Testis (tissue), 2 donors: ENCODE results near the gene CA10.

Experiments
- CTCF ChIP-seq, 3 experiments: fragments of 450-650 bp in 2 of 3; fragments of 200-600 bp in 1 of 3; sonication (generic) in 1 of 3; IDR thresholded peaks; one replicate each; pipeline ENCODE4 v1.5.1; 2016 to 2019; ENCODE audit warnings: antibody characterized with exemption in 3 of 3, mild to moderate bottlenecking in 2 of 3, moderate library complexity in 1 of 3
- POLR2A ChIP-seq: fragments of 450-650 bp; IDR thresholded peaks from one replicate; pipeline ENCODE4 v1.6.1; 2017; ENCODE audit warnings: antibody characterized with exemption, mild to moderate bottlenecking, moderate library complexity

DNA sequence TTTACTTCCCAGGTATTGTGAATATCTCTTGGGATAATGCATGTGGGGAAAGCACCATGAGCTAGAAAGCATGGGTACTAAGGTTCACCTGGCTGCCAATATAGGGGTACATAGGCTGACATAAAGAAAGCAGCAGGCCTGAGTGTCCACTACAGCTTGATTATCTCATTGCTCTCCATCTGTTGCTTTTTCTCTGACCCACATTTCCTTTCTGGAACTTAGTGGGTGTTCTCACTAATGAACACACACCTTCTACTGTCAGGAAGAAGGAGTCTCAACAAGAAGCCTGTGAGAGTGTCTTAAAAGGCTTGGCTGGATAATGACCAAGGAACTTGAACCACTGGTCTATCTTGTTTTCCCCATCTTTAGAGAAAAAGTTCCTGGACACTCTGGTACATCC is 62.5 kb downstream of the CA10 start:
- no peak for TF ChIP-seq CTCF (IDR thresholded peaks at IDR 0.05)
- no peak for TF ChIP-seq POLR2A
